Adrenal gland (tissue), 5 donors: Measurements from ENCODE around the gene PLEKHA6.

Experiments
- CTCF ChIP-seq, 6 experiments: fragments of 450-650 bp in 4 of 6; fragments of 200-600 bp in 2 of 6; sonication (generic) in 1 of 6; IDR thresholded peaks; 1 replicate in 5 of 6; 2 replicates in 1 of 6; pipeline versions ENCODE4 v1.5.1 to v1.8.0; 2016 to 2021; ENCODE audit warnings: antibody characterized with exemption in 6 of 6, mild to moderate bottlenecking in 2 of 6, moderate library complexity in 1 of 6
- POLR2A ChIP-seq, 2 donors: fragments of 450-650 bp; IDR thresholded peaks; one replicate each; pipeline ENCODE4 v1.6.1; 2017; ENCODE audit warnings: antibody characterized with exemption in 2 of 2, mild to moderate bottlenecking in 2 of 2, moderate library complexity in 1 of 2
- donor health status: DM: no; HTN: no; CAD: no.

GRCh38 chr1:204354579-204354978 lies 5.2 kb downstream of the PLEKHA6 start:
- TF ChIP-seq POLR2A (IDR thresholded peaks at IDR 0.05) (no peak), CTCF (IDR thresholded peaks at IDR 0.05) (no peak)
